ENCODE results near the gene IRS2.

IRS2 gene

GRCh38 chr13:109706015-109706715, 80.2 kb downstream of the IRS2 start:
- no peak for DNase-seq (ENCODE audit: low spot score)

GRCh38 chr13:109704771-109705635, 81.4 kb downstream of the IRS2 start:
- DNase-seq (ENCODE audit: low spot score) = no peak

- DNase-seq (ENCODE audit: low spot score) = no peak
Observed at GRCh38 chr13:109703250-109703649, 83.1 kb downstream of the IRS2 start.
